ENCODE measurements around the gene RNF146. TPM values are rescaled to one million over a fixed set of nuclear protein-coding genes. Genes with fewer than 3 reads are reported as not detected.

Gene RNF146
- total and polyA plus RNA-seq, 10 of the 15 experiments (the other 5 are each of a cell fraction or from before 2014, with no cell fraction given), result 9.3 to 33.0 (median 17.8) TPM

DNA sequence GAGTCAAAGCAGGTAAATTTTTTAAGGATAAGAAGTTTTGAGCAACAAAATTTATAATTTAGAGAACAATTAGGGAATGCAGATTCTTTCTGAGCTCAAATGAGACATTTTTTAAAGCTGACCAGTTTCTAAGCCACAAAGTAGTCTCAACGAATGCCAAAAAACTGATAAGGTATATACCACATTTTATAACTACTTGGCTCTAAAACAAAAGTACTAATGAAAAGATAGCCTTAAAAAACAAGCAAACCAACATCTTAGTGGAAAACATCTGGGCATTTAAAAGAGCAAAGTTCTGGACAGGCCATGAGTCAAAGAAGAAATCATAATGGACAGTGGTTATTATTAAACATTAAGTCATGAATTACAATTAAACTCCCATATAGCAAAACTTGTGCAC is 23.2 kb upstream of the RNF146 start:
- DNase-seq (ENCODE audit: low read depth, low spot score) (no peak), ATAC-seq (no peak), FAIRE-seq (no peak)
- 17% methylated on average over 1 of the region's 1 CpG for WGBS (ENCODE audit: insufficient coverage, insufficient replicate concordance, low lambda C conversion rate, missing lambda C conversion rate)
- TF ChIP-seq, protein P1, sequence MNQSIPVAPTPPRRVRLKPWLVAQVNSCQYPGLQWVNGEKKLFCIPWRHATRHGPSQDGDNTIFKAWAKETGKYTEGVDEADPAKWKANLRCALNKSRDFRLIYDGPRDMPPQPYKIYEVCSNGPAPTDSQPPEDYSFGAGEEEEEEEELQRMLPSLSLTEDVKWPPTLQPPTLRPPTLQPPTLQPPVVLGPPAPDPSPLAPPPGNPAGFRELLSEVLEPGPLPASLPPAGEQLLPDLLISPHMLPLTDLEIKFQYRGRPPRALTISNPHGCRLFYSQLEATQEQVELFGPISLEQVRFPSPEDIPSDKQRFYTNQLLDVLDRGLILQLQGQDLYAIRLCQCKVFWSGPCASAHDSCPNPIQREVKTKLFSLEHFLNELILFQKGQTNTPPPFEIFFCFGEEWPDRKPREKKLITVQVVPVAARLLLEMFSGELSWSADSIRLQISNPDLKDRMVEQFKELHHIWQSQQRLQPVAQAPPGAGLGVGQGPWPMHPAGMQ (IDR thresholded peaks at IDR 0.05; ENCODE audit: borderline replicate concordance), result no peak
- TF ChIP-seq MYC (IDR thresholded peaks at IDR 0.05; ENCODE audit: insufficient read depth, insufficient read length, insufficient replicate concordance, low read length, severe bottlenecking) (no peak), HCFC1 (IDR thresholded peaks at IDR 0.05; ENCODE audit: low read length) (no peak), ESRRA (IDR thresholded peaks at IDR 0.05; ENCODE audit: low read length) (no peak), YY1 (IDR thresholded peaks at IDR 0.05; ENCODE audit: low read depth, low read length) (no peak), POU2F2 (IDR thresholded peaks at IDR 0.05; ENCODE audit: borderline replicate concordance, low read depth, low read length) (no peak), ZNF384 (IDR thresholded peaks at IDR 0.05; ENCODE audit: borderline replicate concordance, low read depth, low read length) (no peak), ZBED1 (IDR thresholded peaks at IDR 0.05; ENCODE audit: borderline replicate concordance) (no peak), ZNF622 (IDR thresholded peaks at IDR 0.05) (no peak), REST (IDR thresholded peaks at IDR 0.05; ENCODE audit: low read depth, low read length) (no peak), ASH2L (IDR thresholded peaks at IDR 0.05; ENCODE audit: borderline replicate concordance, low read depth) (no peak)
- TF ChIP-seq, protein P2, sequence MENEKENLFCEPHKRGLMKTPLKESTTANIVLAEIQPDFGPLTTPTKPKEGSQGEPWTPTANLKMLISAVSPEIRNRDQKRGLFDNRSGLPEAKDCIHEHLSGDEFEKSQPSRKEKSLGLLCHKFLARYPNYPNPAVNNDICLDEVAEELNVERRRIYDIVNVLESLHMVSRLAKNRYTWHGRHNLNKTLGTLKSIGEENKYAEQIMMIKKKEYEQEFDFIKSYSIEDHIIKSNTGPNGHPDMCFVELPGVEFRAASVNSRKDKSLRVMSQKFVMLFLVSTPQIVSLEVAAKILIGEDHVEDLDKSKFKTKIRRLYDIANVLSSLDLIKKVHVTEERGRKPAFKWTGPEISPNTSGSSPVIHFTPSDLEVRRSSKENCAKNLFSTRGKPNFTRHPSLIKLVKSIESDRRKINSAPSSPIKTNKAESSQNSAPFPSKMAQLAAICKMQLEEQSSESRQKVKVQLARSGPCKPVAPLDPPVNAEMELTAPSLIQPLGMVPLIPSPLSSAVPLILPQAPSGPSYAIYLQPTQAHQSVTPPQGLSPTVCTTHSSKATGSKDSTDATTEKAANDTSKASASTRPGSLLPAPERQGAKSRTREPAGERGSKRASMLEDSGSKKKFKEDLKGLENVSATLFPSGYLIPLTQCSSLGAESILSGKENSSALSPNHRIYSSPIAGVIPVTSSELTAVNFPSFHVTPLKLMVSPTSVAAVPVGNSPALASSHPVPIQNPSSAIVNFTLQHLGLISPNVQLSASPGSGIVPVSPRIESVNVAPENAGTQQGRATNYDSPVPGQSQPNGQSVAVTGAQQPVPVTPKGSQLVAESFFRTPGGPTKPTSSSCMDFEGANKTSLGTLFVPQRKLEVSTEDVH (IDR thresholded peaks at IDR 0.05; ENCODE audit: low read depth, partially characterized antibody), result no peak
- H3K27me3 ChIP-seq (replicated peaks in 1 of 2; ENCODE audit: control insufficient read depth in 2 of 2, insufficient read depth in 2 of 2, low read length in 1 of 2), result no peaks in the 10 kb centered on the region; a peak in 1 of 4 replicates
- no peaks in the 10 kb centered on the region for H3K36me3 ChIP-seq (ENCODE audit: control insufficient read depth in 2 of 2, insufficient read depth in 2 of 2, low read length in 1 of 2)
- no peaks in the 10 kb centered on the region for H4K20me1 ChIP-seq (ENCODE audit: control insufficient read depth, insufficient read depth)
- in situ Hi-C loops (cut with MboI), result no loop called here
- SMC1A ChIA-PET (ENCODE audit: uncharacterized antibody, unreplicated experiment), result interaction anchor here (1.4 kb wide), 1 partner anchor 23 kb away, joined by 3 read pairs; the partner anchor contains the start of gene RNF146
- no peak overlapping the region for H3K4me3 ChIP-seq
- H3K9ac ChIP-seq (ENCODE audit: control insufficient read depth, insufficient read depth, low read length), result no peak overlapping the region
- CTCF ChIA-PET, result interaction anchor here (1.1 to 2.2 kb wide), 2 partner anchors 23 to 32 kb away, joined by 4 to 9 read pairs; partner anchors contain the start of gene RNF146
- no peaks in the 10 kb centered on the region for H3K4me1 ChIP-seq (ENCODE audit: control insufficient read depth, insufficient read depth, low read length)
- RAD21 ChIA-PET (ENCODE audit: unreplicated experiment), result no interaction called here
- intact Hi-C loops (cut with micrococcal nuclease; ENCODE audit: unreplicated experiment), result no loop called here
- no peaks in the 10 kb centered on the region for H3K9me3 ChIP-seq (replicated peaks; ENCODE audit: control insufficient read depth, insufficient read depth, low read length)
- POLR2A ChIA-PET, result no interaction called here
- no peaks in the 10 kb centered on the region for H3K79me2 ChIP-seq (ENCODE audit: control insufficient read depth, insufficient read depth, low read length)
- no peak overlapping the region for H3K4me2 ChIP-seq (ENCODE audit: control insufficient read depth, insufficient read depth)
- BruUV-seq (replicated peaks), result no TSS peak
- H3K27ac ChIP-seq (ENCODE audit: control insufficient read depth, insufficient read depth), result no peak overlapping the region
- no peak overlapping the region for H2AFZ ChIP-seq (ENCODE audit: control insufficient read depth, low read depth, low read length)
